GM23248 (cell line): ENCODE measurements around the gene DTX1. TPM values are rescaled to one million over a fixed set of nuclear protein-coding genes. Genes with fewer than 3 reads are reported as not detected.

Experiments used
- DNase-seq: peaks from one replicate; pipeline ENCODE4 v3.0.0-alpha.2; 2015
- H2AFZ ChIP-seq: fragments of 200-600 bp; sonication (generic); 2 replicates; pipeline ENCODE4 v1.6.1; 2016; ENCODE audit warnings: antibody characterized with exemption
- H3F3A ChIP-seq: fragments of 200-600 bp; sonication (generic); 2 replicates; pipeline ENCODE4 v1.6.1; 2016; ENCODE audit warnings: mild to moderate bottlenecking, antibody characterized with exemption, mixed run types; ENCODE audit not compliant: insufficient read depth
- H3K27ac ChIP-seq: fragments of 200-600 bp; sonication (generic); 2 replicates; pipeline ENCODE4 v1.5.1; 2016; ENCODE audit warnings: mild to moderate bottlenecking
- H3K27me3 ChIP-seq: fragments of 200-600 bp; sonication (generic); replicated peaks from 2 replicates; pipeline ENCODE4 v1.6.1; 2016; ENCODE audit warnings: mild to moderate bottlenecking; ENCODE audit not compliant: insufficient read depth
- H3K36me3 ChIP-seq: fragments of 200-600 bp; sonication (generic); 2 replicates; pipeline ENCODE4 v1.6.1; 2016; ENCODE audit warnings: low read depth, mild to moderate bottlenecking
- H3K4me1 ChIP-seq: fragments of 200-600 bp; sonication (generic); 2 replicates; pipeline ENCODE4 v1.6.1; 2016; ENCODE audit warnings: mild to moderate bottlenecking; ENCODE audit not compliant: insufficient read depth
- H3K4me2 ChIP-seq: fragments of 200-600 bp; sonication (generic); one replicate; pipeline ENCODE4 v1.6.1; 2016; ENCODE audit warnings: mild to moderate bottlenecking; ENCODE audit not compliant: unreplicated experiment
- H3K4me3 ChIP-seq: fragments of 200-600 bp; sonication (generic); 2 replicates; pipeline ENCODE4 v1.5.1; 2016; ENCODE audit warnings: mild to moderate bottlenecking
- H3K79me2 ChIP-seq: fragments of 200-600 bp; sonication (generic); 2 replicates; pipeline ENCODE4 v1.6.1; 2016; ENCODE audit warnings: mild to moderate bottlenecking; ENCODE audit not compliant: insufficient read depth
- H3K9ac ChIP-seq: fragments of 200-600 bp; sonication (generic); 2 replicates; pipeline ENCODE4 v1.6.1; 2016; ENCODE audit warnings: mild to moderate bottlenecking
- H3K9me2 ChIP-seq: fragments of 200-600 bp; sonication (generic); 2 replicates; pipeline ENCODE4 v1.6.1; 2016; ENCODE audit warnings: mixed run types, mild to moderate bottlenecking, moderate library complexity; ENCODE audit not compliant: insufficient read depth
- H3K9me3 ChIP-seq: fragments of 200-600 bp; sonication (generic); one replicate; pipeline ENCODE4 v1.6.1; 2017; ENCODE audit warnings: low read depth
- H4K20me1 ChIP-seq: fragments of 200-600 bp; sonication (generic); 2 replicates; pipeline ENCODE4 v1.6.0; 2016; ENCODE audit not compliant: insufficient read depth
- EZH2 ChIP-seq: fragments of 200-600 bp; sonication (generic); IDR thresholded peaks from 2 replicates; pipeline ENCODE4 v1.6.1; 2018; ENCODE audit warnings: antibody characterized with exemption, mild to moderate bottlenecking; ENCODE audit not compliant: insufficient read depth, poor library complexity, severe bottlenecking
- EZH2phosphoT487 ChIP-seq: fragments of 200-600 bp; sonication (generic); IDR thresholded peaks from 2 replicates; pipeline ENCODE4 v1.6.1; 2018; ENCODE audit warnings: antibody characterized with exemption, moderate library complexity, mild to moderate bottlenecking, low read depth; ENCODE audit not compliant: insufficient read depth
- WGBS, 2 experiments: methylation state at CpG; one replicate each; pipeline ENCODE4 v1.1.6; 2015 to 2017; ENCODE audit warnings: low lambda C conversion rate in 2 of 2, low coverage in 1 of 2; ENCODE audit errors: missing lambda C conversion rate in 2 of 2; 5-methylcytosine and 5-hydroxymethylcytosine counted together
- in situ Hi-C: fragments of 300-500 bp; cut with MboI; formaldehyde crosslinking; loops from 2 replicates; pipeline ENCODE4 v1.15.0; 2020
- polyA plus RNA-seq: library from polyadenylated mRNA; unstranded; fragments of >200 nt; fragmentation: Nextera tagmentation; extraction: Ambion mirVana; gene quantifications from 2 replicates; pipeline ENCODE4 v1.2.1, GENCODE V29; 2016
- total RNA-seq: library from RNA; depleted of rRNA; stranded (reverse); fragments of >200 nt; shearing (Covaris generic); gene quantifications from 2 replicates; pipeline ENCODE4 v1.2.3, GENCODE V29; 2014

The DTX1 gene
- total and polyA plus RNA-seq, 2 experiments from 2014 or later, result not detected

GRCh38 chr12:113065126-113066007, 8.8 kb downstream of the DTX1 start:
- Histone ChIP-seq H2AFZ (no peak overlapping the region), H3K79me2 (no peaks in the 10 kb centered on the region), H3K4me3 (no peak overlapping the region), H3K27ac (no peak overlapping the region), H3K9me2 (no peaks in the 10 kb centered on the region), H3F3A (no peaks in the 10 kb centered on the region), H3K4me2 (no peak overlapping the region), H3K27me3 (peaks cover 11% of the 10 kb centered on the region), H3K9ac (no peak overlapping the region), H3K9me3 (no peaks in the 10 kb centered on the region), H3K36me3 (no peaks in the 10 kb centered on the region), H4K20me1 (no peaks in the 10 kb centered on the region), H3K4me1 (no peaks in the 10 kb centered on the region)
- peak; percentile 28 for DNase-seq
- in situ Hi-C loops, result no loop called here
- 12 to 19% methylated on average over 27 to 31 of the region's 31 CpGs for WGBS, 2 experiments
- TF ChIP-seq EZH2phosphoT487, result no peak
- TF ChIP-seq EZH2, result no peak

GRCh38 chr12:113066813-113067400, 10.4 kb downstream of the DTX1 start:
- Histone ChIP-seq H2AFZ (no peak overlapping the region), H3K27ac (no peak overlapping the region), H3K9me2 (no peaks in the 10 kb centered on the region), H3K36me3 (no peaks in the 10 kb centered on the region), H3K4me1 (no peaks in the 10 kb centered on the region), H3K79me2 (no peaks in the 10 kb centered on the region), H3K4me3 (no peak overlapping the region), H3F3A (no peaks in the 10 kb centered on the region), H3K4me2 (no peak overlapping the region), H3K9ac (no peak overlapping the region), H3K27me3 (peaks cover 11% of the 10 kb centered on the region), H4K20me1 (no peaks in the 10 kb centered on the region), H3K9me3 (no peaks in the 10 kb centered on the region)
- in situ Hi-C loops, result no loop called here
- DNase-seq, result no peak
- WGBS, 2 experiments, result 37 to 40% methylated on average over 13 of the region's 13 CpGs
- TF ChIP-seq EZH2phosphoT487 (no peak), EZH2 (no peak)

- H3K27ac ChIP-seq, result no peak overlapping the region
- H3K4me3 ChIP-seq, result no peak overlapping the region
- peaks cover 11% of the 10 kb centered on the region for H3K27me3 ChIP-seq
- no peaks in the 10 kb centered on the region for H3F3A ChIP-seq
- in situ Hi-C loops, result no loop called here
- H3K9ac ChIP-seq, result no peak overlapping the region
- no peak overlapping the region for H2AFZ ChIP-seq
- TF ChIP-seq EZH2phosphoT487 (no peak), EZH2 (no peak)
- no peak for DNase-seq
- 66 to 67% methylated on average over 10 of the region's 10 CpGs for WGBS, 2 experiments
- H3K9me3 ChIP-seq, result no peaks in the 10 kb centered on the region
- H3K36me3 ChIP-seq, result no peaks in the 10 kb centered on the region
- H3K4me2 ChIP-seq, result no peak overlapping the region
- H4K20me1 ChIP-seq, result no peaks in the 10 kb centered on the region
- no peaks in the 10 kb centered on the region for H3K9me2 ChIP-seq
- no peaks in the 10 kb centered on the region for H3K4me1 ChIP-seq
- no peaks in the 10 kb centered on the region for H3K79me2 ChIP-seq
Observed at GRCh38 chr12:113067987-113068935, 11.7 kb downstream of the DTX1 start.

- Histone ChIP-seq H3K27me3 (peaks cover 11% of the 10 kb centered on the region), H3K9ac (no peak overlapping the region), H3K4me1 (no peaks in the 10 kb centered on the region), H3K27ac (no peak overlapping the region), H3F3A (no peaks in the 10 kb centered on the region), H3K36me3 (no peaks in the 10 kb centered on the region), H4K20me1 (no peaks in the 10 kb centered on the region), H3K4me3 (no peak overlapping the region), H2AFZ (no peak overlapping the region), H3K9me2 (no peaks in the 10 kb centered on the region), H3K9me3 (no peaks in the 10 kb centered on the region), H3K79me2 (no peaks in the 10 kb centered on the region), H3K4me2 (no peak overlapping the region)
- TF ChIP-seq EZH2phosphoT487 (no peak), EZH2 (no peak)
- WGBS, 2 experiments, result 38 to 44% methylated on average over 3 to 5 of the region's 5 CpGs
- DNase-seq, result no peak
- in situ Hi-C loops, result no loop called here
Observed at GRCh38 chr12:113069149-113069548, 12.6 kb downstream of the DTX1 start.
